Fibroblast of mammary gland (primary cell): ENCODE data around the gene PRR16.

Experiments
- DNase-seq: peaks from one replicate; pipeline ENCODE4 v3.0.0-alpha.2; 2010; ENCODE audit warnings: low read depth
- H3K4me3 ChIP-seq: 2 replicates; pipeline ENCODE4 v1.5.1; 2011; ENCODE audit warnings: low read depth, mild to moderate bottlenecking, low read length, moderate library complexity; ENCODE audit not compliant: control insufficient read depth
- CTCF ChIP-seq: conservative IDR thresholded peaks from 2 replicates; pipeline ENCODE4 v1.5.1; 2011; ENCODE audit warnings: low read depth, low read length, inconsistent platforms; ENCODE audit not compliant: control insufficient read depth, insufficient read depth

The PRR16 gene

GRCh38 chr5:120503341-120503740 is 39.2 kb downstream of the PRR16 start:
- TF ChIP-seq CTCF: no peak
- H3K4me3 ChIP-seq: no peak overlapping the region

GRCh38 chr5:120504057-120504456 is 40.0 kb downstream of the PRR16 start:
- TF ChIP-seq CTCF: no peak
- no peak overlapping the region for H3K4me3 ChIP-seq
- DNase-seq: peak; percentile 30

More at GRCh38 chr5:120503341-120503740, 39.2 kb downstream of the PRR16 start:
- DNase-seq: no peak

- TF ChIP-seq CTCF: no peak
- DNase-seq: no peak
- H3K4me3 ChIP-seq: no peak overlapping the region
Observed at GRCh38 chr5:120507197-120507596, 43.1 kb downstream of the PRR16 start.

- no peak for TF ChIP-seq CTCF
- no peak overlapping the region for H3K4me3 ChIP-seq
- DNase-seq: no peak
Observed at GRCh38 chr5:120507800-120508463, 43.8 kb downstream of the PRR16 start.

- no peak for TF ChIP-seq CTCF
- DNase-seq: peak; percentile 63
- H3K4me3 ChIP-seq: no peak overlapping the region
Observed at GRCh38 chr5:120509053-120509452, 45.0 kb downstream of the PRR16 start.

GRCh38 chr5:120510098-120510637 is 46.1 kb downstream of the PRR16 start:
- no peak overlapping the region for H3K4me3 ChIP-seq
- DNase-seq: no peak
- TF ChIP-seq CTCF: no peak
